ENCODE data around the gene TM6SF1. TPM values are rescaled to one million over a fixed set of nuclear protein-coding genes. Genes with fewer than 3 reads are reported as not detected.
A peak's percentile ranks its signal among the peaks of the same experiment; 100 is the strongest.
"Not testable (repeated sequence)": the region's sequence is repeated elsewhere in the genome, so short reads cannot be mapped to it uniquely, and the experiment has no call there.

The TM6SF1 gene
- total RNA-seq, 4 donors from 2014 or later, result 1.7 to 10.5 (median 3.9) TPM

GRCh38 chr15:83066734-83067637 lies 40.5 kb upstream of the TM6SF1 start, which contains the start of gene BTBD1:
Gene BTBD1 (minus strand): TSS chr15:83067252. CDS start chr15:83067151, 101 bp downstream.
- Histone ChIP-seq H3K4me3 (peak within 1 kb of the TSS; percentile 39 to 92), H3K27ac (peak within 1 kb of the TSS; percentile 86 to 93)
- intact Hi-C loops (cut with DNase I; ENCODE audit: low total_unique reads), result loop anchor here (5.0 kb wide), 1 partner anchor 140 kb away; the partner anchor contains the start of gene HDGFL3

GRCh38 chr15:83067638-83067962 lies 39.8 kb upstream of the TM6SF1 start:
- Histone ChIP-seq H3K27ac (peak overlapping the region; percentile 86 to 93), H3K27me3 (no peaks in the 10 kb centered on the region), H3K4me1 (no peaks in the 10 kb centered on the region), H3K36me3 (no peaks in the 10 kb centered on the region), H3K9me3 (no peaks in the 10 kb centered on the region), H3K4me3 (peak overlapping the region; percentile 39 to 92)
- no peak for DNase-seq
- TF ChIP-seq CTCF (IDR thresholded peaks at IDR 0.05) (no peak), POLR2A (IDR thresholded peaks at IDR 0.05) (no peak)
- intact Hi-C loops (cut with DNase I; ENCODE audit: low total_unique reads), result loop anchor here (5.0 kb wide), 1 partner anchor 140 kb away; the partner anchor contains the start of gene HDGFL3

More at GRCh38 chr15:83066734-83067637, 40.5 kb upstream of the TM6SF1 start, which contains the start of gene BTBD1:
- no peaks in the 10 kb centered on the region for H3K4me1 ChIP-seq
- no peaks in the 10 kb centered on the region for H3K27me3 ChIP-seq
- TF ChIP-seq POLR2A (IDR thresholded peaks at IDR 0.05), result peak; percentile 64 to 91
- TF ChIP-seq CTCF (IDR thresholded peaks at IDR 0.05), result peak in 2 of 4 experiments; percentile 16 to 35
- no peaks in the 10 kb centered on the region for H3K9me3 ChIP-seq
- peak; percentile 91 for DNase-seq
- no peaks in the 10 kb centered on the region for H3K36me3 ChIP-seq

DNA sequence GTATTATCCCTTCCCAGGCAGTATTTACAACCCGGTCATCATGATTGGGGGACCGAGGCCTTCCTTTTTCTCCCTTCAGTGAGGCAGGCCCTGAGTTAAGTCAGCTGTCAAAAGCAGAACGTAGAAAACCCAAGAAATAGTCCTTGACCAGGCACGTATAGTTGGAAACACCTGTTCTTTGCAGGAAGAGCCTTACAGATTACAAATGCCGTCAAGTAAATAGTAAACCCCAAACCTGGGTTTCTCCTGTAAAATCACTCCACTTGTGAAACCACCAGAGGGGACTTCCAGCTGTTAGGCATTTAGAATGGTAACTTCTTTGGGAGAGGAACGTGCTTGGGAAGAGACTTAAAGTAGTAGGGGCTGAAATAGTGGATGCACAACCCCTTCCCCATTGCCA lies 39.4 kb upstream of the TM6SF1 start:
- TF ChIP-seq POLR2A (IDR thresholded peaks at IDR 0.05), result no peak
- no peak for TF ChIP-seq CTCF (IDR thresholded peaks at IDR 0.05)
- Histone ChIP-seq H3K4me1 (no peaks in the 10 kb centered on the region), H3K27me3 (no peaks in the 10 kb centered on the region), H3K4me3 (no peak overlapping the region), H3K27ac (peak overlapping the region; percentile 86 to 93), H3K9me3 (peaks cover 0 to 3% of the 10 kb centered on the region in 2 donors), H3K36me3 (no peaks in the 10 kb centered on the region)
- intact Hi-C loops (cut with DNase I; ENCODE audit: low total_unique reads), result loop anchor here (5.0 kb wide), 1 partner anchor 139 kb away; the partner anchor contains the start of gene HDGFL3
- DNase-seq, result no peak

DNA sequence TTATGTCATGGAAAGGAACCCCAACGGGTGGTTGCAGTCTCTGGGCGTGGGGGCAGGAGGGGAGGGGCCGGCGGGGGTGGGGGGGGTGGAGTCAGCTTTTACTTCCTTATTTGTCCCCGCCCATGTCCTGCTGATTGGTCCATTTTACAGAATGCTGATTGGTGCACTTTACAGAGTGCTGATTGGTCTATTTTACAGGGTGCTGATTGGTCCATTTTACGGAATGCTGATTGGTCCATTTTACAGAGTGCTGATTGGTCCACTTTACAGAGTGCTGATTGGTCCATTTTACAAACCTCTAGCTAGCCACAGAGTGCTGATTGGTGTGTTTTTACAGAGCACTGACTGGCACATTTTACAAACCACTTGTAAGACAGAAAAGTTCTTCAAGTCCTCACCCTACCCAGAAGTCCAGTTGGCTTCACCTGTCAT lies 38.2 kb upstream of the TM6SF1 start:
- H3K27ac ChIP-seq, H3K4me1 ChIP-seq, H3K27me3 ChIP-seq, DNase-seq, H3K4me3 ChIP-seq, H3K9me3 ChIP-seq, H3K36me3 ChIP-seq: not testable (repeated sequence)
- intact Hi-C loops (cut with DNase I; ENCODE audit: low total_unique reads), result loop anchor here (5.0 kb wide), 1 partner anchor 138 kb away; the partner anchor contains the start of gene HDGFL3

- DNase-seq, result no peak
- intact Hi-C loops (cut with DNase I; ENCODE audit: low total_unique reads), result no loop called here
- no peaks in the 10 kb centered on the region for H3K27me3 ChIP-seq
Measured at GRCh38 chr15:83077491-83078230, 29.8 kb upstream of the TM6SF1 start.

More at GRCh38 chr15:83077491-83078230, 29.8 kb upstream of the TM6SF1 start:
- no peaks in the 10 kb centered on the region for H3K36me3 ChIP-seq
- H3K27ac ChIP-seq, result no peak overlapping the region
- no peak overlapping the region for H3K4me3 ChIP-seq
- H3K9me3 ChIP-seq, result peaks cover 0 to 9% of the 10 kb centered on the region in 2 donors
- TF ChIP-seq POLR2A (IDR thresholded peaks at IDR 0.05) (no peak), CTCF (IDR thresholded peaks at IDR 0.05) (no peak)
- no peaks in the 10 kb centered on the region for H3K4me1 ChIP-seq
